NB4 (cell line): ENCODE data around the gene DMAC2L.

ENCODE experiments used
- CTCF ChIP-seq: IDR thresholded peaks from one replicate; pipeline ENCODE4 v1.5.1; 2012; ENCODE audit warnings: low read depth, low read length
- MAX ChIP-seq: IDR thresholded peaks from 2 replicates; pipeline ENCODE4 v1.6.1; 2011; ENCODE audit warnings: low read depth, low read length
- MYC ChIP-seq: IDR thresholded peaks from 2 replicates; pipeline ENCODE4 v1.6.1; 2011; ENCODE audit warnings: low read depth, low read length
- POLR2A ChIP-seq: IDR thresholded peaks from 2 replicates; pipeline ENCODE4 v1.6.1; 2011; ENCODE audit warnings: mild to moderate bottlenecking; ENCODE audit not compliant: insufficient read length; ENCODE audit errors: extremely low read depth

- no peak for TF ChIP-seq CTCF
- no peak for TF ChIP-seq POLR2A
- no peak for TF ChIP-seq MAX
- TF ChIP-seq MYC = no peak
Measured at GRCh38 chr14:50352584-50352983, 40.5 kb downstream of the DMAC2L start.
